Measurements from ENCODE around the gene PRKAG1. TPM values are rescaled to one million over a fixed set of nuclear protein-coding genes. Genes with fewer than 3 reads are reported as not detected.

The PRKAG1 gene
- total RNA-seq, 2 donors from 2014 or later: 63.4 to 70.3 TPM

DNA sequence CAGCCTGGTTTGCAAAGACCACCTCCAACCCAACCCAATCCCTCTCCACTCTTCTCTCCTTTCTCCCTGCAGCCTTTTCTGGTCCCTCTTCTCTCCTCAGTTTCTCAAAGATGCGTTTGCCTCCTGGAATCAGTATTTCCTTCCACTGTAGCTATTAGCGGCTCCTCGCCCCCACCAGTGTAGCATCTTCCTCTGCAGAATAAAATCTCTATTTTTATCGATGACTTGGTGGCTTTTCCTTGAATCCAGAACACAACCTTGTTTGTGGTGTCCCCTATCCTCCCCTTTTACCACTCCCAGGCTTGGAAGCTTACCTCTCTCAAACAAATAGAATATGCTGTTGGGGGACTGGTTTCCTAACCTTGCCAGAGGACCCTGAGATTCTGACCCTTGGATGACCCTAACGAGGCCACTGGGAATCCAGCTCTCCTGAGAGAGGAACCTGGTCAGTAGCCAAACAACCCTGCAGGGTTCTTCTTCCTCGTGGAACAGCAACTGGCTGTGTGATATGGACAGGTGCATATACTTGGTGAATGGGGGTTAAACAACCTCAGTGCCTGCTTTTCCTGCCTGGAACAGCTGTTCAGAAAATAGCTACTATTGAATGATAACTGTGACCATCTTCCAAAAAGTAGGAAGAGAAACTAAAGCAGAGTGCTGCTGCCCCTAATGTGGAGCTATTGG is 36.0 kb downstream of the PRKAG1 start:
- Mint-ChIP-seq H3K4me1 (ENCODE audit: low read depth in 2 of 2) (peaks cover 37 to 39% of the 10 kb centered on the region in 2 donors), H3K27me3 (peaks cover 30 to 48% of the 10 kb centered on the region in 2 donors), H3K27ac (peak overlapping the region; percentile 34 to 66), H3K9me3 (no peaks in the 10 kb centered on the region), H3K4me3 (peak overlapping the region; percentile 87), H3K36me3 (no peaks in the 10 kb centered on the region)
- ATAC-seq (no peak), DNase-seq (ENCODE audit: low spot score) (no peak)

DNA sequence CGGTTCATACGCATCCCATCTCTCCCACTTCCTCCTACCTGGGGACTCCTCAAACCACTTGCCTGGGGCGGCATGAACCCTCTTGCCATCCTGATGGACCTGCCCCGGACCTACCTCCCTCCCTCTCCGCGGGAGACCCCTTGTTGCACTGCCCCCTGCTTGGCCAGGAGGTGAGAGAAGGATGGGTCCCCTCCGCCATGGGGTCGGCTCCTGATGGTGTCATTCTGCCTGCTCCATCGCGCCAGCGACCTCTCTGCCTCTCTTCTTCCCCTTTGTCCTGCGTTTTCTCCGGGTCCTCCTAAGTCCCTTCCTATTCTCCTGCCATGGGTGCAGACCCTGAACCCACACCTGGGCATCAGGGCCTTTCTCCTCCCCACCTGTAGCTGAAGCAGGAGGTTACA is 36.8 kb downstream of the PRKAG1 start:
- Mint-ChIP-seq H3K4me1 (ENCODE audit: low read depth in 2 of 2) (peaks cover 43 to 44% of the 10 kb centered on the region in 2 donors), H3K27me3 (peaks cover 33 to 53% of the 10 kb centered on the region in 2 donors)

DNA sequence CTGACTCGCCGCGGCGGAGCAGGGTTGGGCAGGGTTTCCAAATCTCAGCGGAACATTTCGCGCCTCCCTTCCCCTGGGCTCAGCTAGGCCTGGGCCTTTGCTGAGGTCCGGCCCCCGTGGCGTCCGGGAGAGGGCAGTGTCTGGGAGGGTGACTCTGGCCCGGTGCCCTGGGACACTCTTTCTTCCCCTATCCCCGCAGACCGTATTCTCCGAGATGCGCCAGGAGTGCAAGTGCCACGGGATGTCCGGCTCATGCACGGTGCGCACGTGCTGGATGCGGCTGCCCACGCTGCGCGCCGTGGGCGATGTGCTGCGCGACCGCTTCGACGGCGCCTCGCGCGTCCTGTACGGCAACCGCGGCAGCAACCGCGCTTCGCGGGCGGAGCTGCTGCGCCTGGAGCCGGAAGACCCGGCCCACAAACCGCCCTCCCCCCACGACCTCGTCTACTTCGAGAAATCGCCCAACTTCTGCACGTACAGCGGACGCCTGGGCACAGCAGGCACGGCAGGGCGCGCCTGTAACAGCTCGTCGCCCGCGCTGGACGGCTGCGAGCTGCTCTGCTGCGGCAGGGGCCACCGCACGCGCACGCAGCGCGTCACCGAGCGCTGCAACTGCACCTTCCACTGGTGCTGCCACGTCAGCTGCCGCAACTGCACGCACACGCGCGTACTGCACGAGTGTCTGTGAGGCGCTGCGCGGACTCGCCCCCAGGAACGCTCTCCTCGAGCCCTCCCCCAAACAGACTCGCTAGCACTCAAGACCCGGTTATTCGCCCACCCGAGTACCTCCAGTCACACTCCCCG is 37.4 kb downstream of the PRKAG1 start:
- peak; percentile 63 for DNase-seq (ENCODE audit: low spot score)
- peaks cover 43 to 44% of the 10 kb centered on the region in 2 donors for H3K4me1 Mint-ChIP-seq (ENCODE audit: low read depth in 2 of 2)
- H3K27ac Mint-ChIP-seq: peak overlapping the region; percentile 34 to 66
- H3K9me3 Mint-ChIP-seq: no peaks in the 10 kb centered on the region
- H3K36me3 Mint-ChIP-seq: no peaks in the 10 kb centered on the region
- peaks cover 31 to 51% of the 10 kb centered on the region in 2 donors for H3K27me3 Mint-ChIP-seq
- peak overlapping the region; percentile 87 for H3K4me3 Mint-ChIP-seq
- ATAC-seq: peak; percentile 43 to 59

More for the DNA sequence above, 36.8 kb downstream of the PRKAG1 start:
- Mint-ChIP-seq H3K9me3 (no peaks in the 10 kb centered on the region), H3K27ac (peak overlapping the region; percentile 34 to 66), H3K36me3 (no peaks in the 10 kb centered on the region), H3K4me3 (peak overlapping the region; percentile 87)
- ATAC-seq (no peak), DNase-seq (ENCODE audit: low spot score) (no peak)

GRCh38 chr12:48980389-48980952 is 38.1 kb downstream of the PRKAG1 start:
- DNase-seq (ENCODE audit: low spot score) (no peak), ATAC-seq (no peak)
- Mint-ChIP-seq H3K27me3 (peaks cover 26 to 49% of the 10 kb centered on the region in 2 donors), H3K27ac (peak overlapping the region in 1 of 2 donors; percentile 31), H3K4me3 (peak overlapping the region; percentile 87), H3K36me3 (no peaks in the 10 kb centered on the region), H3K4me1 (ENCODE audit: low read depth in 2 of 2) (peaks cover 43 to 44% of the 10 kb centered on the region in 2 donors), H3K9me3 (no peaks in the 10 kb centered on the region)

DNA sequence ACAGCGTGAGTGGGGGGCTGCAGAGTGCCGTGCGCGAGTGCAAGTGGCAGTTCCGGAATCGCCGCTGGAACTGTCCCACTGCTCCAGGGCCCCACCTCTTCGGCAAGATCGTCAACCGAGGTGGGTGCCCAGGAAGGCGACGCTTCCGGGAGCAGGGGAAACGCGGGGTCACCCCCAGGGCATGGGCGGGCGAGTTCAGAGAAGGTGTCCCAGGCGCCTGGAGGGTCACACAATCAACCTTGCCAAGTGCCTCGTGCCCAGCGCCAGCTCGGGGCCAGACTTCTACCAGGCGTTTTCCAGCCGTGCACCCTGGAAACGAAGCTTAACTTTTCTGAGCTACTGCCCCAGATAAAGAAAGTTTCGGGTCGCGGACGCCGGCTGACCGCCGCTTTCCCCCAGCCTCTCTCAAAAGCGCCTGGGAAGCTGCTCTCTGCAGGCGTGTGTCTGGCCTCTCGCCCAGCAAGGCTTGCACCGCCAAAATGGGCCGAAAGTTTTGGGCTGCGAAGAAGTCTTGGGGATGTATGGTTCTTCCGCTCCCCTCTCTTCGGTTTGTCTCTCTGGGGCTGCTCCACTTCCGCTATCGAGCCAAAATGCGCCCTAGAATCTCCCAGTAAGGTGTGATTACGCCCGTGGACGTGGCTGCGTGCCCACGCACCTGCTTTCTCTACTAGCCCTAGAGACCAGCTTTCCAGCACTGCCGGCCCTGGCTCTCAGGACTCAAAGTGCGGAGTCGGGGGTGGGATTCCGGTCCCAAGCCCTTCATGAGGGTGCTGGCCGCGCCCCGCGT is 38.8 kb downstream of the PRKAG1 start:
- Mint-ChIP-seq H3K27ac (peak overlapping the region in 1 of 2 donors; percentile 31), H3K27me3 (peaks cover 28 to 45% of the 10 kb centered on the region in 2 donors), H3K4me3 (peak overlapping the region; percentile 87), H3K4me1 (ENCODE audit: low read depth in 2 of 2) (peaks cover 43 to 44% of the 10 kb centered on the region in 2 donors), H3K9me3 (no peaks in the 10 kb centered on the region), H3K36me3 (no peaks in the 10 kb centered on the region)
- ATAC-seq (no peak), DNase-seq (ENCODE audit: low spot score) (no peak)

DNA sequence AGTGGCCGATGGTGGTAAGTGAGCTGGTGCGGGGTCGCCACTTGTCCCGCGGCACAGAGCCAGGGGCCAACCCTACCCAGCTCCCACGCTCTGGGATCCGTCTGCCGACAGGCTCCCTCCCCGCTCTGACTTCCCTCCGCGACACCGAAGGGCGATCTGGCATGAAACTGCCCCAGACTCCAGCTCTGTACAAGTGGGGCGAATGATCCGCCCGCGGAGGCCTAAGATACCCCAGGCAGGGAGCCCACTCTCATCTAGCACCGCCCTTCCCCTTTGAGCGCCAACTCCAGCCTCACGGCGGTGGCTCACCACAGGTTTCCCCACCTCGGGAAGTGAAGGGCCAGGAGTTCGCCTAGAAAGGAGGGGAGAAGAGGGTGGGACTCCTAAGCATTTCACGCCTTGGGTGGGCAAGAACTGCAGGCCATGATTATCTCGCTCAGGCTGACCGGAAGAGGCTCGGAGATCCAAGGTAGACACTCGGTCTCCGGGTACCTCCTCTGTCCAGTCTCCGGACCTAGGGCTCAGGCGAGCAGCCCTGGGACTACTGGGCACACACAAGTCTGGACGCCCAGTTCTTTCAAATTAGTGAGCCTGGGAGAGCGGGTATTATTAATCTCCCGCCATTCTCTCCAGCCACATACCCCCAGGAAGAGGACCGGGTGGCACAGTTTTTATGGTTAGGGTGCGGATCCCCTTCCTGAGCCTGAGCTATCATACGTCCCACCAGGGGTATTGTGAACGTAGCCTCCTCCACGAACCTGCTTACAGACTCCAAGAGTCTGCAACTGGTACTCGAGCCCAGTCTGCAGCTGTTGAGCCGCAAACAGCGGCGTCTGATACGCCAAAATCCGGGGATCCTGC is 39.6 kb downstream of the PRKAG1 start:
- peak overlapping the region in 1 of 2 donors; percentile 50 for H3K27ac Mint-ChIP-seq
- no peaks in the 10 kb centered on the region for H3K9me3 Mint-ChIP-seq
- no peak for DNase-seq (ENCODE audit: low spot score)
- H3K36me3 Mint-ChIP-seq: no peaks in the 10 kb centered on the region
- H3K27me3 Mint-ChIP-seq: peaks cover 35 to 45% of the 10 kb centered on the region in 2 donors
- H3K4me3 Mint-ChIP-seq: peak overlapping the region; percentile 87
- peaks cover 43 to 51% of the 10 kb centered on the region in 2 donors for H3K4me1 Mint-ChIP-seq (ENCODE audit: low read depth in 2 of 2)
- ATAC-seq: no peak

DNA sequence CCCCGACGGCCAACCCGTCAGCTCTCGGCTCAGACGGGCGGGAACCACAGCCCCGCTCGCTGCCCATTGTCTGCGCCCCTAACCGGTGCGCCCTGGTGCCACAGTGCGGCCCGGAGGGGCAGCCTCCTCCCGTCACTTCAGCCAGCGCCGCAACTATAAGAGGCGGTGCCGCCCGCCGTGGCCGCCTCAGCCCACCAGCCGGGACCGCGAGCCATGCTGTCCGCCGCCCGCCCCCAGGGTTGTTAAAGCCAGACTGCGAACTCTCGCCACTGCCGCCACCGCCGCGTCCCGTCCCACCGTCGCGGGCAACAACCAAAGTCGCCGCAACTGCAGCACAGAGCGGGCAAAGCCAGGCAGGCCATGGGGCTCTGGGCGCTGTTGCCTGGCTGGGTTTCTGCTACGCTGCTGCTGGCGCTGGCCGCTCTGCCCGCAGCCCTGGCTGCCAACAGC is 40.3 kb downstream of the PRKAG1 start, which contains the start of gene WNT1:
TSS of gene WNT1 (plus strand) at position 32 of the 450 bp plus-strand sequence. CDS start at position 361, 329 bp downstream.
- H3K27ac Mint-ChIP-seq: peak within 1 kb of the TSS in 1 of 2 donors; percentile 54
- peaks cover 43 to 51% of the 10 kb centered on the region in 2 donors for H3K4me1 Mint-ChIP-seq (ENCODE audit: low read depth in 2 of 2)
- peaks cover 35 to 45% of the 10 kb centered on the region in 2 donors for H3K27me3 Mint-ChIP-seq
- H3K9me3 Mint-ChIP-seq: no peaks in the 10 kb centered on the region
- peak within 1 kb of the TSS; percentile 87 for H3K4me3 Mint-ChIP-seq
- H3K36me3 Mint-ChIP-seq: no peaks in the 10 kb centered on the region
- DNase-seq (ENCODE audit: low spot score) (peak; percentile 59), ATAC-seq (peak; percentile 22 to 25)

- peak; percentile 79 to 82 for ATAC-seq
- Mint-ChIP-seq H3K4me3 (peak overlapping the region; percentile 66), H3K36me3 (no peaks in the 10 kb centered on the region), H3K9me3 (no peaks in the 10 kb centered on the region), H3K4me1 (ENCODE audit: low read depth in 2 of 2) (peaks cover 48 to 54% of the 10 kb centered on the region in 2 donors), H3K27me3 (peaks cover 33 to 46% of the 10 kb centered on the region in 2 donors), H3K27ac (peak overlapping the region in 1 of 2 donors; percentile 54)
- DNase-seq (ENCODE audit: low spot score): peak; percentile 86
Measured at GRCh38 chr12:48977290-48978281, 41.0 kb downstream of the PRKAG1 start.

DNA sequence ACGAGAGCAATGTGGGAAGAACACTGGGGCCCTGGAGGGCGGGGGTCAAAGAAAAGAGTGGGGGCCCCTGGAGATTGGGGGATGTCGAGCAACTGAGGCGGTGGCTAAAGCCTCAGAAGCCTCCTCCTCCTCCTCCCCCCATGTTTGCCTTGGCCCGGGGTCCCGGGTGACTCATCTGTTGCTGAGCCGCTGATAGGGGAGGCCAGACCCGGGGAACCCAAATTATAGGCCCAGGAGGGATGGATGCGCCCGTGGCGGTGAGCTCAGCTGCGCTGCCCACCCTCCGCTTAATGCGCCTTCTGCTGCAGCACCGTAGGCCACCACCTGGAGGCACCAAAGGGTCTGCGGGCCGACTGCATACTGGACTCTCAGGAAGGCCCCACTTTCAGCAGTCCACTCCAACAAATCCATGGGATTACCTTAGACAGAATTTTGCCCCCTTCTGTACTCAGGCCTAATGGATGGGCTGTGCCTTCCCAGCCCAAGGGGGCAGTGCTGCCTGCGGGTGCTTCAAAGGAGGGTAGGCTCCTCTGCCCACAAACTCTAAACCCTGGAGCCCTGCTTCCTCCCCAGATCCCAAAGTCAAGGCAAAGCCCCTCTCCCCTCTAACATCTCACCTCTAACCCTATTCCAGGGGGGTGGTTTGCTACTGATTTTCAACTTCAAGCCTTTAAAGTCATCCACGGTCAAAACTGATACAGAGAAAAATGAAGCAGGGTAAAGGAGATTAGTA is 44.5 kb downstream of the PRKAG1 start:
- no peak for ATAC-seq
- DNase-seq (ENCODE audit: low spot score): peak; percentile 67
- H3K27me3 Mint-ChIP-seq: peaks cover 36 to 41% of the 10 kb centered on the region in 2 donors
- H3K4me3 Mint-ChIP-seq: no peak overlapping the region
- H3K9me3 Mint-ChIP-seq: no peaks in the 10 kb centered on the region
- no peak overlapping the region for H3K27ac Mint-ChIP-seq
- no peaks in the 10 kb centered on the region for H3K36me3 Mint-ChIP-seq
- H3K4me1 Mint-ChIP-seq (ENCODE audit: low read depth in 2 of 2): peaks cover 45% of the 10 kb centered on the region in 2 donors

- no peaks in the 10 kb centered on the region for H3K36me3 Mint-ChIP-seq
- ATAC-seq (no peak), DNase-seq (ENCODE audit: low spot score) (no peak)
- H3K4me1 Mint-ChIP-seq (ENCODE audit: low read depth in 2 of 2): peaks cover 40 to 44% of the 10 kb centered on the region in 2 donors
- no peak overlapping the region for H3K4me3 Mint-ChIP-seq
- H3K27ac Mint-ChIP-seq: no peak overlapping the region
- peaks cover 36 to 39% of the 10 kb centered on the region in 2 donors for H3K27me3 Mint-ChIP-seq
- H3K9me3 Mint-ChIP-seq: no peaks in the 10 kb centered on the region
Measured at GRCh38 chr12:48973531-48973930, 45.0 kb downstream of the PRKAG1 start.

- Mint-ChIP-seq H3K4me3 (no peak overlapping the region), H3K9me3 (no peaks in the 10 kb centered on the region), H3K4me1 (ENCODE audit: low read depth in 2 of 2) (peaks cover 40 to 44% of the 10 kb centered on the region in 2 donors), H3K27ac (no peak overlapping the region), H3K27me3 (peaks cover 36 to 39% of the 10 kb centered on the region in 2 donors), H3K36me3 (no peaks in the 10 kb centered on the region)
- DNase-seq (ENCODE audit: low spot score) (no peak), ATAC-seq (no peak)
Measured at GRCh38 chr12:48972952-48973483, 45.6 kb downstream of the PRKAG1 start.

All from natural killer cell treated with Interleukin-12 subunit alpha and Interleukin-12 subunit beta and Interleukin-15 and Interleukin-18, amount 100 ng/mL, for 72 hours (primary cell).